Mononuclear cell (primary cell): ENCODE data around the gene NEK11. TPM values are rescaled to one million over a fixed set of nuclear protein-coding genes. Genes with fewer than 3 reads are reported as not detected.
"Not testable (repeated sequence)": the region's sequence is repeated elsewhere in the genome, so short reads cannot be mapped to it uniquely, and the experiment has no call there.

Experiments used
- H3K27me3 ChIP-seq: 2 replicates; pipeline ENCODE4 v1.6.0; 2011; ENCODE audit warnings: low read length, control low read depth; ENCODE audit not compliant: insufficient read depth
- H3K4me1 ChIP-seq: 2 replicates; pipeline ENCODE4 v1.5.1; 2011; ENCODE audit warnings: mild to moderate bottlenecking, low read length, control low read depth; ENCODE audit not compliant: insufficient read depth
- H3K4me3 ChIP-seq: 2 replicates; pipeline ENCODE4 v1.5.1; 2011; ENCODE audit warnings: mild to moderate bottlenecking, low read length, moderate library complexity
- H3K9me3 ChIP-seq: 2 replicates; pipeline ENCODE4 v1.5.1; 2011; ENCODE audit warnings: low read depth, mild to moderate bottlenecking, control low read depth, low read length
- total RNA-seq: library from RNA; depleted of rRNA; stranded (reverse); fragments of >200 nt; gene quantifications from one replicate; pipeline ENCODE4 v1.2.3, GENCODE V29; 2012

NEK11 gene
- total RNA-seq, 1 donor: 4.2 TPM

- Histone ChIP-seq H3K4me1 (peaks cover 36% of the 10 kb centered on the region), H3K4me3 (peak overlapping the region; percentile 84), H3K27me3 (no peaks in the 10 kb centered on the region)
Measured at GRCh38 chr3:131025539-131025938, 1.1 kb upstream of the NEK11 start.

GRCh38 chr3:131028844-131029243 is 2.2 kb downstream of the NEK11 start:
- no peaks in the 10 kb centered on the region for H3K27me3 ChIP-seq
- H3K4me1 ChIP-seq: peaks cover 20% of the 10 kb centered on the region

More at GRCh38 chr3:131025539-131025938, 1.1 kb upstream of the NEK11 start:
- H3K9me3 ChIP-seq: no peaks in the 10 kb centered on the region

GRCh38 chr3:131031660-131032059 is 5.0 kb downstream of the NEK11 start:
- Histone ChIP-seq H3K4me3 (no peak overlapping the region), H3K4me1 (peaks cover 5% of the 10 kb centered on the region), H3K9me3 (no peaks in the 10 kb centered on the region), H3K27me3 (no peaks in the 10 kb centered on the region)

More at GRCh38 chr3:131028844-131029243, 2.2 kb downstream of the NEK11 start:
- Histone ChIP-seq H3K9me3 (no peaks in the 10 kb centered on the region), H3K4me3 (no peak overlapping the region)

GRCh38 chr3:131033480-131034080 is 6.9 kb downstream of the NEK11 start:
- H3K4me1 ChIP-seq: no peaks in the 10 kb centered on the region
- no peak overlapping the region for H3K4me3 ChIP-seq
- no peaks in the 10 kb centered on the region for H3K27me3 ChIP-seq
- H3K9me3 ChIP-seq: no peaks in the 10 kb centered on the region

- H3K9me3 ChIP-seq: no peaks in the 10 kb centered on the region
- no peak overlapping the region for H3K4me3 ChIP-seq
- H3K4me1 ChIP-seq: no peaks in the 10 kb centered on the region
- no peaks in the 10 kb centered on the region for H3K27me3 ChIP-seq
Measured at GRCh38 chr3:131036200-131036816, 9.6 kb downstream of the NEK11 start.

- Histone ChIP-seq H3K4me3 (no peak overlapping the region), H3K9me3 (no peaks in the 10 kb centered on the region), H3K4me1 (no peaks in the 10 kb centered on the region), H3K27me3 (no peaks in the 10 kb centered on the region)
Measured at GRCh38 chr3:131036986-131037385, 10.3 kb downstream of the NEK11 start.

GRCh38 chr3:131038326-131038725 is 11.6 kb downstream of the NEK11 start:
- Histone ChIP-seq H3K9me3 (no peaks in the 10 kb centered on the region), H3K27me3 (no peaks in the 10 kb centered on the region), H3K4me3 (no peak overlapping the region), H3K4me1 (peaks cover 5% of the 10 kb centered on the region)

- not testable (repeated sequence) for H3K9me3 ChIP-seq, H3K4me3 ChIP-seq, H3K27me3 ChIP-seq, H3K4me1 ChIP-seq
Measured at GRCh38 chr3:131042271-131042985, 15.8 kb downstream of the NEK11 start.

- Histone ChIP-seq H3K27me3 (no peaks in the 10 kb centered on the region), H3K4me1 (peaks cover 3% of the 10 kb centered on the region), H3K4me3 (no peak overlapping the region), H3K9me3 (no peaks in the 10 kb centered on the region)
Measured at GRCh38 chr3:131047582-131047981, 20.9 kb downstream of the NEK11 start.

GRCh38 chr3:131048030-131048429 is 21.4 kb downstream of the NEK11 start:
- Histone ChIP-seq H3K9me3 (no peaks in the 10 kb centered on the region), H3K27me3 (no peaks in the 10 kb centered on the region), H3K4me1 (no peaks in the 10 kb centered on the region), H3K4me3 (no peak overlapping the region)

- Histone ChIP-seq H3K4me1 (no peaks in the 10 kb centered on the region), H3K27me3 (no peaks in the 10 kb centered on the region), H3K9me3 (no peaks in the 10 kb centered on the region), H3K4me3 (no peak overlapping the region)
Measured at GRCh38 chr3:131050001-131050400, 23.3 kb downstream of the NEK11 start.

GRCh38 chr3:131053043-131053859 is 26.6 kb downstream of the NEK11 start:
- Histone ChIP-seq H3K4me1 (no peaks in the 10 kb centered on the region), H3K9me3 (no peaks in the 10 kb centered on the region), H3K27me3 (no peaks in the 10 kb centered on the region), H3K4me3 (no peak overlapping the region)

- H3K4me3 ChIP-seq: no peak overlapping the region
Measured at GRCh38 chr3:131067983-131068382, 41.3 kb downstream of the NEK11 start.

GRCh38 chr3:131072099-131072559 is 45.5 kb downstream of the NEK11 start:
- no peak overlapping the region for H3K4me3 ChIP-seq
- no peaks in the 10 kb centered on the region for H3K4me1 ChIP-seq
- H3K27me3 ChIP-seq: no peaks in the 10 kb centered on the region
- no peaks in the 10 kb centered on the region for H3K9me3 ChIP-seq

More at GRCh38 chr3:131067983-131068382, 41.3 kb downstream of the NEK11 start:
- H3K4me1 ChIP-seq: no peaks in the 10 kb centered on the region
- no peaks in the 10 kb centered on the region for H3K9me3 ChIP-seq
- no peaks in the 10 kb centered on the region for H3K27me3 ChIP-seq

GRCh38 chr3:131072845-131073244 is 46.2 kb downstream of the NEK11 start:
- H3K4me3 ChIP-seq: no peak overlapping the region
- H3K27me3 ChIP-seq: no peaks in the 10 kb centered on the region
- no peaks in the 10 kb centered on the region for H3K9me3 ChIP-seq
- H3K4me1 ChIP-seq: no peaks in the 10 kb centered on the region
